K562 (cell line): ENCODE measurements around the gene COG2. TPM values are rescaled to one million over a fixed set of nuclear protein-coding genes. Genes with fewer than 3 reads are reported as not detected.

ENCODE experiments used
- ATAC-seq: fragments of 200-7000 bp; cut with Tn5 transposase; 3 replicates; pipeline ENCODE4 v1.9.1; 2020; ENCODE audit warnings: moderate library complexity
- BruUV-seq: library from RNA; stranded (reverse); fragments of 400-500 nt; replicated peaks from 2 replicates; lab custom pipeline; 2021; lab: Mats Ljungman, UMichigan
- CTCF ChIA-PET: fragments of 300-600 bp; formaldehyde crosslinking; extraction: SDS; loops from one replicate; lab custom pipeline; 2021; ENCODE audit warnings: low intra/inter-chr PET ratio; lab: Yijun Ruan, JAX
- POLR2A ChIA-PET: fragments of 300-600, 350-650 bp; sonication (Branson Sonifier 250); formaldehyde crosslinking; extraction: SDS; loops from one replicate; lab custom pipeline; 2021; ENCODE audit warnings: antibody characterized with exemption, inconsistent platforms; lab: Yijun Ruan, JAX
- DNase-seq, 4 experiments: peaks; one replicate each; pipeline versions ENCODE4 v3.0.0 to v3.0.0-alpha.2; 2011 to 2018; ENCODE audit warnings: low spot score in 3 of 4, mixed read lengths in 3 of 4; ENCODE audit errors: extremely low read depth in 1 of 4
- FAIRE-seq: peaks from 2 replicates; lab custom pipeline; 2011; peaks lifted over from hg19 to GRCh38; lab: Jason Lieb, UNC
- H2AFZ ChIP-seq: 2 replicates; pipeline ENCODE4 v1.6.0; 2011; ENCODE audit warnings: low read depth, low read length, control low read depth, inconsistent platforms
- H3K27ac ChIP-seq: fragments of 200-600 bp; 3 replicates; pipeline ENCODE4 v1.8.0; 2011; ENCODE audit warnings: low read depth, mild to moderate bottlenecking, control low read depth, inconsistent platforms, low read length, moderate library complexity, mixed read lengths; ENCODE audit errors: extremely low read depth
- H3K27me3 ChIP-seq, 2 experiments: fragments of 300-600 bp in 1 of 2; 2 replicates in 1 of 2; 3 replicates in 1 of 2; pipeline versions ENCODE4 v1.6.0 to v1.8.0; 2011; ENCODE audit warnings: inconsistent platforms in 2 of 2, low read length in 2 of 2, mild to moderate bottlenecking in 1 of 2, mixed read lengths in 1 of 2, moderate library complexity in 1 of 2; ENCODE audit not compliant: control insufficient read depth in 2 of 2, insufficient read depth in 2 of 2
- H3K36me3 ChIP-seq: fragments of 300-600 bp; 3 replicates; pipeline ENCODE4 v1.8.0; 2011; ENCODE audit warnings: mild to moderate bottlenecking, low read length, inconsistent platforms; ENCODE audit not compliant: control insufficient read depth, insufficient read depth
- H3K4me1 ChIP-seq, 2 experiments: fragments of 200-600 bp in 1 of 2; replicated peaks in 1 of 2; 2 replicates in 1 of 2; 3 replicates in 1 of 2; pipeline versions ENCODE4 v1.5.1 to v1.8.0; 2011; ENCODE audit warnings: inconsistent platforms in 2 of 2, low read length in 2 of 2, mild to moderate bottlenecking in 1 of 2, mixed read lengths in 1 of 2, moderate library complexity in 1 of 2; ENCODE audit not compliant: control insufficient read depth in 2 of 2, insufficient read depth in 2 of 2
- H3K4me2 ChIP-seq: 2 replicates; pipeline ENCODE4 v1.6.1; 2011; ENCODE audit warnings: low read length, control low read depth, inconsistent platforms, mixed read lengths; ENCODE audit not compliant: insufficient read depth
- H3K4me3 ChIP-seq: fragments of 200-600 bp; sonication (generic), shearing (Covaris generic); 2 replicates; pipeline ENCODE4 v1.5.1; 2016; ENCODE audit warnings: control low read depth, inconsistent platforms
- H3K79me2 ChIP-seq: fragments of 200-600 bp; 3 replicates; pipeline ENCODE4 v1.8.0; 2011; ENCODE audit warnings: low read length, inconsistent platforms; ENCODE audit not compliant: control insufficient read depth, insufficient read depth
- H3K9ac ChIP-seq, 2 experiments: 2 replicates each; pipeline versions ENCODE4 v1.6.0 to v1.6.1; 2011; ENCODE audit warnings: low read depth in 2 of 2, low read length in 2 of 2, control low read depth in 1 of 2, inconsistent platforms in 1 of 2, mild to moderate bottlenecking in 1 of 2, mixed read lengths in 1 of 2; ENCODE audit not compliant: insufficient read depth in 1 of 2
- H3K9me1 ChIP-seq: one replicate; pipeline ENCODE4 v1.6.0; 2011; ENCODE audit warnings: inconsistent platforms, mild to moderate bottlenecking, low read length, moderate library complexity; ENCODE audit not compliant: control insufficient read depth, insufficient read depth
- H3K9me3 ChIP-seq: replicated peaks from 2 replicates; pipeline ENCODE4 v1.5.1; 2011; ENCODE audit warnings: low read depth, low read length, inconsistent platforms; ENCODE audit not compliant: control insufficient read depth, insufficient read depth
- H4K20me1 ChIP-seq: replicated peaks from 2 replicates; pipeline ENCODE4 v1.6.1; 2011; ENCODE audit warnings: low read length, inconsistent platforms, mixed read lengths; ENCODE audit not compliant: control insufficient read depth, insufficient read depth
- BCOR ChIP-seq: fragments of 450-650 bp; IDR thresholded peaks from 2 replicates; pipeline ENCODE4 v1.6.1; 2016
- LEF1 ChIP-seq: fragments of 450-650 bp; IDR thresholded peaks from 2 replicates; pipeline ENCODE4 v1.6.1; 2016; ENCODE audit warnings: mild to moderate bottlenecking
- RBM25 ChIP-seq: fragments of 200-400 bp; formaldehyde crosslinking; IDR thresholded peaks from 2 replicates; pipeline ENCODE4 v1.6.1; 2018; ENCODE audit warnings: low read length, low read depth, moderate library complexity; ENCODE audit not compliant: severe bottlenecking
- ZFP36 ChIP-seq: fragments of 150-350 bp; IDR thresholded peaks from 2 replicates; pipeline ENCODE4 v1.6.1; 2018; ENCODE audit warnings: low read length, low read depth; ENCODE audit not compliant: partially characterized antibody
- WGBS: fragments of 100-300 bp; shearing (Covaris generic); methylation state at CpG from one replicate; pipeline ENCODE4 v1.1.6; 2016; ENCODE audit warnings: low coverage, mixed read lengths; ENCODE audit not compliant: insufficient coverage; ENCODE audit errors: missing lambda C conversion rate; 5-methylcytosine and 5-hydroxymethylcytosine counted together
- in situ Hi-C: fragments of 300-500 bp; cut with MboI; formaldehyde crosslinking; loops from 4 replicates; pipeline ENCODE4 v1.15.0; 2018; ENCODE audit warnings: inconsistent platforms, mixed read lengths
- intact Hi-C: fragments of 100-400 bp; cut with micrococcal nuclease; formaldehyde crosslinking; loops from 2 replicates; pipeline ENCODE4 v1.14.2; 2022
- polyA plus RNA-seq, 8 experiments: library from polyadenylated mRNA; depleted of rRNA in 4 of 8; stranded (reverse) in 5 of 8; unstranded in 3 of 8; fragments of >200 nt; fragmentation: Nextera tagmentation in 2 of 8; fragmentation: Illumina TruSeq in 1 of 8; extraction: Ambion mirVana in 2 of 8; extraction: Trizol in 1 of 8; gene quantifications; 2 replicates each; pipeline versions ENCODE4 v1.2.1 to v1.2.3, GENCODE V29; 2011 to 2014; ENCODE audit warnings: inconsistent platforms in 1 of 8, missing spikeins in 1 of 8
- total RNA-seq, 7 experiments: library from RNA; depleted of rRNA in 6 of 7; stranded (reverse); fragments of >200 nt in 6 of 7; fragmentation: Illumina TruSeq in 2 of 7; extraction: Trizol in 2 of 7; gene quantifications; 2 replicates each; pipeline versions ENCODE4 v1.2.1 to v1.2.3, GENCODE V29; 2011 to 2021; ENCODE audit warnings: low replicate concordance in 1 of 7
- TF ChIP-seq, protein P1 (sequence below): sonication (generic); formaldehyde crosslinking; IDR thresholded peaks from 2 replicates; pipeline ENCODE4 v1.4.0; 2020; ENCODE audit warnings: mild to moderate bottlenecking, missing genetic modification reagents

The COG2 gene
- total and polyA plus RNA-seq, 9 of the 15 experiments (the other 6 are each of a cell fraction or from before 2014, with no cell fraction given) = 22.0 to 51.7 (median 33.3) TPM

- Histone ChIP-seq H3K36me3 (no peaks in the 10 kb centered on the region), H3K4me1 (peaks cover 0 to 12% of the 10 kb centered on the region in 2 experiments; a peak in 2 of 5 replicates), H3K4me2 (no peak overlapping the region), H3K27ac (no peak overlapping the region), H4K20me1 (peaks cover 4% of the 10 kb centered on the region; the same call in 1 of the 2 replicates), H3K4me3 (no peak overlapping the region), H3K9me1 (no peaks in the 10 kb centered on the region), H3K9ac (no peak overlapping the region), H3K9me3 (no peaks in the 10 kb centered on the region), H2AFZ (no peak overlapping the region), H3K27me3 (peaks cover 40 to 71% of the 10 kb centered on the region in 2 experiments), H3K79me2 (no peaks in the 10 kb centered on the region)
- 12% methylated on average over 17 of the region's 17 CpGs for WGBS
- TF ChIP-seq, protein P1, sequence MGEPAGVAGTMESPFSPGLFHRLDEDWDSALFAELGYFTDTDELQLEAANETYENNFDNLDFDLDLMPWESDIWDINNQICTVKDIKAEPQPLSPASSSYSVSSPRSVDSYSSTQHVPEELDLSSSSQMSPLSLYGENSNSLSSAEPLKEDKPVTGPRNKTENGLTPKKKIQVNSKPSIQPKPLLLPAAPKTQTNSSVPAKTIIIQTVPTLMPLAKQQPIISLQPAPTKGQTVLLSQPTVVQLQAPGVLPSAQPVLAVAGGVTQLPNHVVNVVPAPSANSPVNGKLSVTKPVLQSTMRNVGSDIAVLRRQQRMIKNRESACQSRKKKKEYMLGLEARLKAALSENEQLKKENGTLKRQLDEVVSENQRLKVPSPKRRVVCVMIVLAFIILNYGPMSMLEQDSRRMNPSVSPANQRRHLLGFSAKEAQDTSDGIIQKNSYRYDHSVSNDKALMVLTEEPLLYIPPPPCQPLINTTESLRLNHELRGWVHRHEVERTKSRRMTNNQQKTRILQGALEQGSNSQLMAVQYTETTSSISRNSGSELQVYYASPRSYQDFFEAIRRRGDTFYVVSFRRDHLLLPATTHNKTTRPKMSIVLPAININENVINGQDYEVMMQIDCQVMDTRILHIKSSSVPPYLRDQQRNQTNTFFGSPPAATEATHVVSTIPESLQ (CRISPR knock-in tag) = no peak
- DNase-seq (no peak), ATAC-seq (no peak), FAIRE-seq (no peak)
- in situ Hi-C loops = no loop called here
- BruUV-seq = no TSS peak
- ChIA-PET POLR2A (interaction anchor here (0.5 to 0.6 kb wide), 3 partner anchors 30 to 868 kb away, joined by 3 read pairs; no protein-coding TSS in a partner anchor), CTCF (no interaction called here)
- intact Hi-C loops = no loop called here
These were observed 70.2 kb downstream of the COG2 start for GRCh38 chr1:230712470-230712942.

- intact Hi-C loops (no loop called here), in situ Hi-C loops (no loop called here)
- TF ChIP-seq LEF1 (no peak), RBM25 (peak; percentile 71), BCOR (peak; percentile 67), ZFP36 (peak; percentile 48)
- no peak for DNase-seq
- H3K27ac ChIP-seq = no peak overlapping the region
- H2AFZ ChIP-seq = no peak overlapping the region
- peaks cover 4% of the 10 kb centered on the region; the same call in 1 of the 2 replicates for H4K20me1 ChIP-seq
- no peak for FAIRE-seq
- no peaks in the 10 kb centered on the region for H3K79me2 ChIP-seq
- no peak overlapping the region for H3K9ac ChIP-seq
- H3K4me2 ChIP-seq = no peak overlapping the region
- POLR2A ChIA-PET = no interaction called here
- ATAC-seq = no peak
- CTCF ChIA-PET = no interaction called here
- peaks cover 0 to 12% of the 10 kb centered on the region in 2 experiments; a peak in 2 of 5 replicates for H3K4me1 ChIP-seq
- H3K27me3 ChIP-seq = peaks cover 37 to 65% of the 10 kb centered on the region in 2 experiments
- H3K4me3 ChIP-seq = no peak overlapping the region
- H3K36me3 ChIP-seq = no peaks in the 10 kb centered on the region
- WGBS = under 1% methylated on average over 7 of the region's 7 CpGs
- no peaks in the 10 kb centered on the region for H3K9me1 ChIP-seq
- BruUV-seq = no TSS peak
- no peaks in the 10 kb centered on the region for H3K9me3 ChIP-seq
These were observed 70.9 kb downstream of the COG2 start for GRCh38 chr1:230713138-230713537.
